OCI-LY7 (cell line): ENCODE results near the gene USHBP1. TPM values are rescaled to one million over a fixed set of nuclear protein-coding genes. Genes with fewer than 3 reads are reported as not detected.

Experiments used
- BruUV-seq: library from RNA; stranded (reverse); fragments of 400-500 nt; replicated peaks from 2 replicates; lab custom pipeline; 2021; lab: Mats Ljungman, UMichigan
- CTCF ChIA-PET: fragments of 300-600 bp; sonication (Branson Sonifier 250); formaldehyde crosslinking; loops from one replicate; lab custom pipeline; 2022; ENCODE audit warnings: antibody characterized with exemption; ENCODE audit not compliant: unreplicated experiment; lab: Charles Lee
- POLR2A ChIA-PET: fragments of 300-600 bp; sonication (Branson Sonifier 250); formaldehyde crosslinking; loops from one replicate; lab custom pipeline; 2022; ENCODE audit warnings: antibody characterized with exemption; lab: Charles Lee
- DNase-seq: peaks from one replicate; pipeline ENCODE4 v3.0.0-alpha.2; 2015; ENCODE audit warnings: low spot score
- H2AFZ ChIP-seq: fragments of 200-600 bp; sonication (generic), shearing (Covaris generic); 2 replicates; pipeline ENCODE4 v1.6.1; 2014; ENCODE audit warnings: mild to moderate bottlenecking, antibody characterized with exemption, low read length, moderate library complexity
- H3K27ac ChIP-seq: fragments of 200-600 bp; sonication (generic); 2 replicates; pipeline ENCODE4 v1.5.1; 2014; ENCODE audit warnings: mixed run types, low read depth, mild to moderate bottlenecking, moderate library complexity, low read length, inconsistent platforms; ENCODE audit not compliant: poor library complexity, severe bottlenecking
- H3K36me3 ChIP-seq: fragments of 200-600 bp; sonication (generic); 2 replicates; pipeline ENCODE4 v1.6.1; 2014; ENCODE audit warnings: mild to moderate bottlenecking, antibody characterized with exemption, low read length, moderate library complexity, mixed read lengths; ENCODE audit not compliant: insufficient read depth
- H3K4me1 ChIP-seq: fragments of 200-600 bp; sonication (generic); 2 replicates; pipeline ENCODE4 v1.5.1; 2014; ENCODE audit warnings: mild to moderate bottlenecking, low read length; ENCODE audit not compliant: insufficient read depth, poor library complexity, severe bottlenecking
- H3K4me2 ChIP-seq: fragments of 200-600 bp; sonication (generic); 2 replicates; pipeline ENCODE4 v1.6.1; 2014; ENCODE audit warnings: mild to moderate bottlenecking, low read length
- H3K4me3 ChIP-seq: fragments of 200-600 bp; sonication (generic); 2 replicates; pipeline ENCODE4 v1.5.1; 2014; ENCODE audit warnings: mild to moderate bottlenecking, low read depth, low read length; ENCODE audit not compliant: poor library complexity, severe bottlenecking
- H3K79me2 ChIP-seq: fragments of 200-600 bp; sonication (generic); 2 replicates; pipeline ENCODE4 v1.6.1; 2016; ENCODE audit warnings: low read depth, mild to moderate bottlenecking, low read length, moderate library complexity, mixed read lengths; ENCODE audit not compliant: insufficient read depth
- H3K9me2 ChIP-seq: fragments of 200-600 bp; sonication (generic); 2 replicates; pipeline ENCODE4 v1.6.1; 2016; ENCODE audit warnings: mild to moderate bottlenecking, low read length, mixed read lengths; ENCODE audit not compliant: insufficient read depth
- H3K9me3 ChIP-seq: fragments of 200-600 bp; sonication (generic); 2 replicates; pipeline ENCODE4 v1.6.1; 2014; ENCODE audit warnings: mild to moderate bottlenecking, mixed run types, low read length, mixed read lengths
- H4K20me1 ChIP-seq: fragments of 200-600 bp; sonication (generic); 2 replicates; pipeline ENCODE4 v1.6.1; 2014; ENCODE audit warnings: mild to moderate bottlenecking, antibody characterized with exemption, low read length, moderate library complexity, mixed read lengths; ENCODE audit not compliant: insufficient read depth
- EZH2phosphoT487 ChIP-seq: fragments of 200-600 bp; sonication (generic); IDR thresholded peaks from 2 replicates; pipeline ENCODE4 v1.6.1; 2018; ENCODE audit warnings: low read depth, borderline replicate concordance, mild to moderate bottlenecking, mixed run types, antibody characterized with exemption, low read length, moderate library complexity, mixed read lengths
- intact Hi-C: fragments of 100-400 bp; cut with micrococcal nuclease; formaldehyde crosslinking; loops from one replicate; pipeline ENCODE4 v1.10.0; 2022; ENCODE audit not compliant: unreplicated experiment
- total RNA-seq, 2 experiments: library from RNA; depleted of rRNA in 1 of 2; stranded (reverse); fragments of >200 nt in 1 of 2; shearing (Covaris generic) in 1 of 2; gene quantifications; 2 replicates each; pipeline ENCODE4 v1.2.3, GENCODE V29; 2014 to 2022
- TF ChIP-seq, protein P1 (sequence below): fragments of 200-600 bp; sonication (generic); conservative IDR thresholded peaks from 2 replicates; pipeline ENCODE4 v1.5.1; 2014; ENCODE audit warnings: mild to moderate bottlenecking, antibody characterized with exemption, low read length, moderate library complexity, mixed read lengths

Gene USHBP1
- total RNA-seq, 2 experiments from 2014 or later: 3.1 to 7.6 TPM

DNA sequence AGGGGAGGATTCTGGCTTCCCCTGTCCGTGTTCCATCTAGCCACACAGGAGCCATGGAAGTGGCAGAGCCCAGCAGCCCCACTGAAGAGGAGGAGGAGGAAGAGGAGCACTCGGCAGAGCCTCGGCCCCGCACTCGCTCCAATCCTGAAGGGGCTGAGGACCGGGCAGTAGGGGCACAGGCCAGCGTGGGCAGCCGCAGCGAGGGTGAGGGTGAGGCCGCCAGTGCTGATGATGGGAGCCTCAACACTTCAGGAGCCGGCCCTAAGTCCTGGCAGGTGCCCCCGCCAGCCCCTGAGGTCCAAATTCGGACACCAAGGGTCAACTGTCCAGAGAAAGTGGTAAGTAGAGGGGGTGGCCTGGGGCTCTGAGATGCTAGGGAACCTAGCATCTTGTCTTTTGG is 4.2 kb upstream of the USHBP1 start:
- Histone ChIP-seq H3K4me1 (peaks cover 40% of the 10 kb centered on the region), H3K4me3 (no peak overlapping the region), H3K9me2 (no peaks in the 10 kb centered on the region), H4K20me1 (no peaks in the 10 kb centered on the region), H3K36me3 (peaks cover 35% of the 10 kb centered on the region), H3K27ac (no peak overlapping the region), H3K4me2 (0 out of 2 replicates have a peak overlapping the region, but pooled peaks have one; percentile 94), H3K79me2 (peaks cover 17% of the 10 kb centered on the region), H3K9me3 (no peaks in the 10 kb centered on the region), H2AFZ (no peak overlapping the region)
- BruUV-seq: no TSS peak
- DNase-seq: no peak
- ChIA-PET CTCF (no interaction called here), POLR2A (no interaction called here)
- no peak for TF ChIP-seq EZH2phosphoT487
- TF ChIP-seq, protein P1, sequence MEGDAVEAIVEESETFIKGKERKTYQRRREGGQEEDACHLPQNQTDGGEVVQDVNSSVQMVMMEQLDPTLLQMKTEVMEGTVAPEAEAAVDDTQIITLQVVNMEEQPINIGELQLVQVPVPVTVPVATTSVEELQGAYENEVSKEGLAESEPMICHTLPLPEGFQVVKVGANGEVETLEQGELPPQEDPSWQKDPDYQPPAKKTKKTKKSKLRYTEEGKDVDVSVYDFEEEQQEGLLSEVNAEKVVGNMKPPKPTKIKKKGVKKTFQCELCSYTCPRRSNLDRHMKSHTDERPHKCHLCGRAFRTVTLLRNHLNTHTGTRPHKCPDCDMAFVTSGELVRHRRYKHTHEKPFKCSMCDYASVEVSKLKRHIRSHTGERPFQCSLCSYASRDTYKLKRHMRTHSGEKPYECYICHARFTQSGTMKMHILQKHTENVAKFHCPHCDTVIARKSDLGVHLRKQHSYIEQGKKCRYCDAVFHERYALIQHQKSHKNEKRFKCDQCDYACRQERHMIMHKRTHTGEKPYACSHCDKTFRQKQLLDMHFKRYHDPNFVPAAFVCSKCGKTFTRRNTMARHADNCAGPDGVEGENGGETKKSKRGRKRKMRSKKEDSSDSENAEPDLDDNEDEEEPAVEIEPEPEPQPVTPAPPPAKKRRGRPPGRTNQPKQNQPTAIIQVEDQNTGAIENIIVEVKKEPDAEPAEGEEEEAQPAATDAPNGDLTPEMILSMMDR: no peak
- intact Hi-C loops: no loop called here

DNA sequence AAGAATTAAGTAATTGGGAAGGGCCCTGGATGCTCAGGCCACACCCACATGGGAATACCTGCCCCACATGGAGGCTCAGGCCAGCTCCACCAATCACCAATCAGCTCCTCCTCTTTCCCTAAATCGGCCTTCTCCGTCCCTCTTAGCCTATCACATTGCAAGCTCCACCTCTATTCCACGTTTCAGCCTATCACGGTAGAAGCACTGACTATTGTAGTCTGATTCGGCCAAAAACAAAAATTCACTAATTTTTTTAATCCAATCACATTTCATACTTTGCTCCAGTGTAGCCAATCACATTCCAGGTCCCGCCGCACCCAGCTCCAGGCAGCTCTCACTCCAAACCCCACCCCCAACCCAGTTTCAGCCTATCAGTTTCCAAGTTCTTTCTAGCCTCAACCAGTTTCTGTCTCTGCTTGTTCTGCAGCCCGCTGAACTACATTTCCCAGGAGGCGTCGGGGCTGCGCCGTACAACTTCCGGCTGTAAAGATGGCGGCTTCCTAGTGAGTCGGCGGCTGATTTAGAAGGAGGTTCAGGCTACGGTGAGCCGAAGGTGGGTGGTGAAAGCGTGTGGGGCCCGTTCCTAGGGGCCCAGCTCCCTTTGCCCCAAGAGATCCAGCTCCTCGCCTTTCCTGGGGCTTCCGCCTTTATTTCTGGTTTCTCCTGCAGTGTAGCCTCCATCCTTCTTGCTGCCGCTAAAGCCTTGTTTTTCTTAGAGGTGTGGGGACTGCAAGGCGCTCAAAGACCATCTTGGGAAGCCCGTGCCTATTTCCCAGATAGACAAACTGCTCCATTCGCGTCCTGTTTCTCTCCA is 2.6 kb upstream of the USHBP1 start, which contains the start of gene BABAM1:
Gene BABAM1, plus strand, starts transcription at position 469 of the 814 bp plus-strand sequence. CDS start 1,364 bp downstream, outside the sequence.
- H3K4me2 ChIP-seq: peak within 1 kb of the TSS; percentile 94
- DNase-seq: peak; percentile 99
- ChIA-PET CTCF (interaction anchor here (0.7 to 1.2 kb wide), 3 partner anchors 12 to 15 kb away, joined by 3 to 4 read pairs (median 4); partner anchors contain the start of gene ANKLE1), POLR2A (interaction anchor here (0.5 to 2.3 kb wide), 17 partner anchors 9 to 821 kb away, joined by 3 to 28 read pairs (median 5); partner anchors contain the start of genes ANKLE1, BST2, DDA1 and USE1)
- H3K4me1 ChIP-seq: peaks cover 41% of the 10 kb centered on the region
- peak within 1 kb of the TSS; percentile 83 for H3K27ac ChIP-seq
- H3K4me3 ChIP-seq: peak within 1 kb of the TSS; percentile 99
- no peaks in the 10 kb centered on the region for H3K9me2 ChIP-seq
- H3K79me2 ChIP-seq: peaks cover 17% of the 10 kb centered on the region
- BruUV-seq: no TSS peak
- TF ChIP-seq, protein P1: no peak
- no peak for TF ChIP-seq EZH2phosphoT487
- H3K36me3 ChIP-seq: peaks cover 25% of the 10 kb centered on the region
- no peaks in the 10 kb centered on the region for H3K9me3 ChIP-seq
- peak within 1 kb of the TSS; percentile 82 for H2AFZ ChIP-seq
- intact Hi-C loops: no loop called here
- H4K20me1 ChIP-seq: no peaks in the 10 kb centered on the region
